ENCODE results near the gene STIP1.

The STIP1 gene

GRCh38 chr11:64203421-64204079 lies 17.6 kb downstream of the STIP1 start:
- no peak for DNase-seq

- DNase-seq = no peak
These were observed 18.1 kb downstream of the STIP1 start for GRCh38 chr11:64204080-64204440.

GRCh38 chr11:64204464-64204989 lies 18.6 kb downstream of the STIP1 start:
- DNase-seq = peak; percentile 82 to 85

- DNase-seq = peak; percentile 69 to 77
These were observed 20.7 kb downstream of the STIP1 start, which contains the start of gene FERMT3 for GRCh38 chr11:64206457-64207255. FERMT3 (plus strand) TSS chr11:64206721; CDS start chr11:64207365, 644 bp downstream.

- peak; percentile 79 to 84 for DNase-seq
These were observed 21.5 kb downstream of the STIP1 start for GRCh38 chr11:64207256-64208085.

GRCh38 chr11:64208086-64208795 lies 22.3 kb downstream of the STIP1 start:
- DNase-seq = no peak

- DNase-seq = no peak
These were observed 23.0 kb downstream of the STIP1 start for GRCh38 chr11:64208796-64209562.

DNA sequence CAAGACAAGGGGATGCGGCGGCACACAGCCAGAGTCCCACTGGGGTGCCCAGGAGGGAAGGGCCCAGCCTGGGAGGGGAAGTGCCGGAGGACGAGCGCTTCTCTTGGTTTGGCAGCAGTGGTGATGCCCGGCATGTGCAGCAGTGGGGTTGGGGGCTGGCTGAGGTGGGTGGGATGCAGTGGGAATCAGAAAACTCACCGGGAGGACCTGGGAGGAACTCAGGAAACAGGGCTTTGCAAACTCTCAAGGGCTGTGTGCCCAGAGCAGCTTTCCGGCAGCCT lies 23.5 kb downstream of the STIP1 start:
- no peak for DNase-seq

- no peak for DNase-seq
These were observed 24.5 kb downstream of the STIP1 start for GRCh38 chr11:64210301-64211020.

- DNase-seq = no peak
These were observed 25.4 kb downstream of the STIP1 start for GRCh38 chr11:64211181-64211872.

DNA sequence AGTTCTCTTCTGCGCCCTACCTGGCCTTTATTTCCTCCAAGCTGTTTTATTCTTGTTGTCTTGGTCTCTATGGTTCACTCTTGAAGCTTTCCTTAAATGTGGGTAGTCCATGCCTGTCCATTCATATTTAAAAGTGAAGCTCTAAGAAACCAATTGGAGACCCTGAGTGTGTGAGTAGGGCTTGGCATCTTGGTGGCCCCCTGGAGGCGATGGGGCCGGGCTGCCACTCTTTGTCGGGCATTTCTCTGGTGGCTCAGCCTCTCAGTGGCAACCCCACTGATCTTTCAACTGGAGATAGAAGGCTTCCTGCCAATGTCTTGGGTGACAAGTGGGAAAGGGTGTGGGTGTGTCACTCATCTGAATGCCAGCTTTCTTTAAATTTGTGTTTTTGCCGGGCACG lies 30.9 kb downstream of the STIP1 start:
- DNase-seq = no peak

DNA sequence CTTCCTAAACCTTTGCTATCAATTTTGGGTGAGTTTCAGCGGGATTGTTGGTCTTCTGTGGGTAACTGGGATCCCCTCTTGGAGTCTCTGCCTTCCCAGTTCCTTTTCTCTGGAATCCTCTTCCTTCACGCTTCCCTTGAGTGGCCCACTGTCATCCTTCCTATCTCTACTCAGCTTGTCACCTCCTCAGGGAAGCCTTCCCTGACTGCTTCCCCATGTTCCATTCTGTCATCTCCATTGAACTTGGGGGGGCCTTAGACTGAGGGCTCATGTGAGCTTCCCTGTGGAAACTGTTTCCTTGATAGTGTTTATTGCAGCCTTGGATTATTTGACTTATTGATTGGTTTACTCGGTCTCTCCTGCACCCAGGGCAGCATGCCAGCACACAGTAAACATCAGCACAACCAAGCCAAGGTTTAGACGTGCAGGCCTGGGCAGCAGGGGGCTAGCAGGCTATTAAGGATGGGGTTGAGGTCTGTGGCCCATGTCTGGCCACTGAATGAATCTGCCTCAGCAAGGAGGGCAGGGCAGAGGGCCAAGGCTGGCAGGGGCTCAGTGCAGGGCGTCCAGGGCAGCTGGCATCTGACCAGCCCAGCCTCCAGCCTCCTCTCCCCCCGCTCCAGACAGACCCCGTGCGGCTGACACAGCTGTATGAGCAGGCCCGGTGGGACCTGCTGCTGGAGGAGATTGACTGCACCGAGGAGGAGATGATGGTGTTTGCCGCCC lies 32.8 kb downstream of the STIP1 start:
- no peak for DNase-seq

GRCh38 chr11:64219354-64219684 lies 33.3 kb downstream of the STIP1 start:
- no peak for DNase-seq

GRCh38 chr11:64219755-64220154 lies 33.8 kb downstream of the STIP1 start:
- no peak for DNase-seq

GRCh38 chr11:64220271-64220670 lies 34.3 kb downstream of the STIP1 start:
- DNase-seq = no peak

DNA sequence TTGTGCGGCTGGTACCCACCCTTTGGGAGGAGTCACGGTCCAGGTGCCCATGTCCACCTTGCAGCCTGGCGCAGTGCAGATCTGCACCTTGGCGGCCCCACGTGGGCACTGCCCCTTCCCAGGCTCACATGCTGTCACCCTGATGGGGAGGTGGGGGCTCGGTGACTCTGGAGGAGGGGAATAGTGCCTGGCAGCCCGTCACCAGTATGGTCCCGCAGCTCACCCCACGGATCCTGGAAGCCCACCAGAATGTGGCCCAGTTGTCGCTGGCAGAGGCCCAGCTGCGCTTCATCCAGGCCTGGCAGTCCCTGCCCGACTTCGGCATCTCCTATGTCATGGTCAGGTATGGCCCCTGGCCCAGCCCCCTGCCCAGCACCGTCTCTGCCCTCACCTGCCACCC lies 34.8 kb downstream of the STIP1 start:
- DNase-seq = no peak

- DNase-seq = no peak
These were observed 36.7 kb downstream of the STIP1 start for GRCh38 chr11:64222651-64223000.

DNA sequence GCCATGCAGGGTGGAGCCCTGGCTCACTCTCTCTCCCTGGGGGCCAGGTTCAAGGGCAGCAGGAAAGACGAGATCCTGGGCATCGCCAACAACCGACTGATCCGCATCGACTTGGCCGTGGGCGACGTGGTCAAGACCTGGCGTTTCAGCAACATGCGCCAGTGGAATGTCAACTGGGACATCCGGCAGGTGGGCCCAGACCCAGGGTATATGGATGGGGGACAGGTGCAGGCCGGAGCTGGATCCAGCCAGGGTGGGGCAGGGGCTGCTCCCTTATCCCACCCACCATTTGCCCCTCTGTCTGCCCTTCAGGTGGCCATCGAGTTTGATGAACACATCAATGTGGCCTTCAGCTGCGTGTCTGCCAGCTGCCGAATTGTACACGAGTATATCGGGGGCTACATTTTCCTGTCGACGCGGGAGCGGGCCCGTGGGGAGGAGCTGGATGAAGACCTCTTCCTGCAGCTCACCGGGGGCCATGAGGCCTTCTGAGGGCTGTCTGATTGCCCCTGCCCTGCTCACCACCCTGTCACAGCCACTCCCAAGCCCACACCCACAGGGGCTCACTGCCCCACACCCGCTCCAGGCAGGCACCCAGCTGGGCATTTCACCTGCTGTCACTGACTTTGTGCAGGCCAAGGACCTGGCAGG lies 37.2 kb downstream of the STIP1 start:
- DNase-seq = no peak

- DNase-seq = no peak
These were observed 38.4 kb downstream of the STIP1 start for GRCh38 chr11:64224151-64224890.
